Thoracic aorta (tissue), 2 donors: ENCODE measurements around the gene CNPPD1. TPM values are rescaled to one million over a fixed set of nuclear protein-coding genes. Genes with fewer than 3 reads are reported as not detected.

Source experiments
- ATAC-seq: fragments of 150-250 bp; one replicate; pipeline ENCODE4 v1.8.0; 2017; ENCODE audit warnings: low read depth; ENCODE audit not compliant: insufficient number of reproducible peaks, low FRiP score
- DNase-seq: peaks from one replicate; pipeline ENCODE4 v3.0.0-alpha.2; 2020; ENCODE audit warnings: low spot score
- H3K27ac ChIP-seq, 2 donors: fragments of 200-600 bp; sonication (generic); 1 replicate in 1 of 2; 2 replicates in 1 of 2; pipeline ENCODE4 v1.5.1; 2016; ENCODE audit warnings: mild to moderate bottlenecking in 2 of 2, moderate library complexity in 2 of 2
- H3K27me3 ChIP-seq: fragments of 200-600 bp; sonication (generic); replicated peaks from 2 replicates; pipeline ENCODE4 v1.6.0; 2016; ENCODE audit warnings: mild to moderate bottlenecking; ENCODE audit not compliant: insufficient read depth
- H3K36me3 ChIP-seq: fragments of 200-600 bp; sonication (generic); one replicate; pipeline ENCODE4 v1.5.1; 2016
- H3K4me1 ChIP-seq, 2 donors: fragments of 200-600 bp; sonication (generic); 1 replicate in 1 of 2; 2 replicates in 1 of 2; pipeline versions ENCODE4 v1.5.1 to v1.6.0; 2016; ENCODE audit warnings: low read depth in 2 of 2, mild to moderate bottlenecking in 1 of 2; ENCODE audit not compliant: control insufficient read depth in 1 of 2
- H3K4me3 ChIP-seq: fragments of 200-600 bp; sonication (generic); 2 replicates; pipeline ENCODE4 v1.5.1; 2016; ENCODE audit warnings: mild to moderate bottlenecking
- H3K9me3 ChIP-seq: fragments of 200-600 bp; sonication (generic); 2 replicates; pipeline ENCODE4 v1.5.1; 2016
- CTCF ChIP-seq: fragments of 200-600 bp; sonication (generic); IDR thresholded peaks from one replicate; pipeline ENCODE4 v1.5.1; 2019; ENCODE audit warnings: antibody characterized with exemption
- total RNA-seq, 2 donors: library from RNA; depleted of rRNA; stranded (reverse); fragments of >200 nt; gene quantifications; one replicate each; pipeline versions ENCODE4 v1.1.0 to v1.2.3, GENCODE V29; 2016

Gene CNPPD1
- total RNA-seq, 2 donors from 2014 or later, result 31.9 to 51.0 TPM

GRCh38 chr2:219197388-219197787, 20.7 kb upstream of the CNPPD1 start:
- ATAC-seq, result no peak
- Histone ChIP-seq H3K36me3 (no peaks in the 10 kb centered on the region), H3K4me1 (no peaks in the 10 kb centered on the region), H3K9me3 (no peaks in the 10 kb centered on the region), H3K27ac (no peak overlapping the region), H3K4me3 (no peak overlapping the region), H3K27me3 (no peaks in the 10 kb centered on the region)
- no peak for DNase-seq
- TF ChIP-seq CTCF, result no peak

GRCh38 chr2:219186754-219187456, 10.2 kb upstream of the CNPPD1 start:
- ATAC-seq (no peak), DNase-seq (no peak)
- no peak for TF ChIP-seq CTCF

GRCh38 chr2:219184121-219184520, 7.4 kb upstream of the CNPPD1 start:
- no peaks in the 10 kb centered on the region for H3K9me3 ChIP-seq
- peaks cover 4 to 9% of the 10 kb centered on the region in 2 donors for H3K4me1 ChIP-seq
- H3K36me3 ChIP-seq, result peaks cover 44% of the 10 kb centered on the region

More at GRCh38 chr2:219186754-219187456, 10.2 kb upstream of the CNPPD1 start:
- H3K27ac ChIP-seq, result no peak overlapping the region
- no peak overlapping the region for H3K4me3 ChIP-seq
- H3K4me1 ChIP-seq, result no peaks in the 10 kb centered on the region
- no peaks in the 10 kb centered on the region for H3K9me3 ChIP-seq
- peaks cover 20% of the 10 kb centered on the region for H3K36me3 ChIP-seq
- no peaks in the 10 kb centered on the region for H3K27me3 ChIP-seq

GRCh38 chr2:219183151-219183772, 6.5 kb upstream of the CNPPD1 start:
- Histone ChIP-seq H3K4me3 (no peak overlapping the region), H3K36me3 (peaks cover 44% of the 10 kb centered on the region), H3K27me3 (no peaks in the 10 kb centered on the region), H3K9me3 (no peaks in the 10 kb centered on the region), H3K4me1 (peaks cover 8 to 15% of the 10 kb centered on the region in 2 donors), H3K27ac (no peak overlapping the region)
- ATAC-seq (no peak), DNase-seq (no peak)
- no peak for TF ChIP-seq CTCF

More at GRCh38 chr2:219184121-219184520, 7.4 kb upstream of the CNPPD1 start:
- Histone ChIP-seq H3K4me3 (no peak overlapping the region), H3K27ac (no peak overlapping the region), H3K27me3 (no peaks in the 10 kb centered on the region)
- DNase-seq (no peak), ATAC-seq (no peak)
- TF ChIP-seq CTCF, result no peak

GRCh38 chr2:219182331-219183150, 5.8 kb upstream of the CNPPD1 start:
- Histone ChIP-seq H3K4me3 (no peak overlapping the region), H3K27me3 (no peaks in the 10 kb centered on the region), H3K36me3 (peaks cover 44% of the 10 kb centered on the region), H3K27ac (no peak overlapping the region), H3K4me1 (peaks cover 8 to 15% of the 10 kb centered on the region in 2 donors), H3K9me3 (no peaks in the 10 kb centered on the region)
- DNase-seq (no peak), ATAC-seq (no peak)
- no peak for TF ChIP-seq CTCF
